ENCODE measurements around the gene CIRBP. TPM values are rescaled to one million over a fixed set of nuclear protein-coding genes. Genes with fewer than 3 reads are reported as not detected.

CIRBP gene
- total RNA-seq, 1 donor from 2014 or later, result 341 TPM

DNA sequence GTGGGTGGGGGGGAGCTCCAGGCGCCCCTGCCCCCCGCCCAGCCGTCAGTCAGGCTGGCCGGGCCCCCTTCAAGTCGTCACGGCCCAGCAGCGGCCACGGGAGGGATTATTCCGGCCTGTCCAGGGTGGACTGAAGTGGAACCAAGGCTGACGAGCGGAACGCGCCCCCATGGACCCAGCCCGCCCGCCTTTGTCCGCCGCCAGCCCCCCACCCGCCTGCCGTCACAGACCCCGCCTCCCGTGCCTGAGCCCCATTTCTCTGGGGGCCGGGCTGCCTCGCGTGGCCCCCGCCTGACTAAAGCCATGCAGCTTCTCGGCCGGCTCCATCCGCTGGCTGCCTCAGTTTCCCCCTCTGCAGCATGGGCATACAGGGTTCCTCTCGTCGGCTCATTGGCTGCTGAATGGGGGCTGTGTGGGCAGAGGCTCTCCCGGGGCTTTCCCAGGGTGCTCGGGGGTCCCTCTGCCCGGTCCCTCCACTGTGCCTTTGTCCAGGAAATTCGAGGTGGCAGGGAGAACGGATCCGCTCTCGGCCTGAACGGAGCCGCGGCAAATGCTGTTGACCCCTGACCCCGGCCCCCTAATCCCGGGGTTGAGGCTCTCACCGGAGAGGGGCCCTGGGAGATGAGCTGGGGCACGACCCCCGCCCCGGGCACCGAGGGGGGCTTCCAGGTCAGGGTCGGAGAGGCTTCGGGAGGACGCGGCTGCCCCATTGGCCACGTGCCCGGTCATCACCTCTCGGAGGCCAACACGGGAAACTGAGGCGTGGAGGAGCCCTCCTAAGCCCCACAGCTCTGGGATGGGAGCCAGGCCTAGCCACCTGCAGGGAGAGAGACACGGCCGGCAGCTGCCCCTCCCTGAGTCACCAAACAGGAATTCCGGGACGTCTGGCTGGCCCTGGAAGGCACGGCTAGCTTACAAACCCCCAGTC, 43.9 kb downstream of the CIRBP start:
- H3K9me3 Mint-ChIP-seq (ENCODE audit: unreplicated experiment), result peaks cover 3% of the 10 kb centered on the region
- H3K27me3 Mint-ChIP-seq (ENCODE audit: unreplicated experiment), result peaks cover 4% of the 10 kb centered on the region
- H3K4me3 Mint-ChIP-seq (ENCODE audit: unreplicated experiment), result no peak overlapping the region
- DNase-seq, result no peak
- H3K36me3 Mint-ChIP-seq (ENCODE audit: unreplicated experiment), result no peaks in the 10 kb centered on the region
- TF ChIP-seq, protein P1, sequence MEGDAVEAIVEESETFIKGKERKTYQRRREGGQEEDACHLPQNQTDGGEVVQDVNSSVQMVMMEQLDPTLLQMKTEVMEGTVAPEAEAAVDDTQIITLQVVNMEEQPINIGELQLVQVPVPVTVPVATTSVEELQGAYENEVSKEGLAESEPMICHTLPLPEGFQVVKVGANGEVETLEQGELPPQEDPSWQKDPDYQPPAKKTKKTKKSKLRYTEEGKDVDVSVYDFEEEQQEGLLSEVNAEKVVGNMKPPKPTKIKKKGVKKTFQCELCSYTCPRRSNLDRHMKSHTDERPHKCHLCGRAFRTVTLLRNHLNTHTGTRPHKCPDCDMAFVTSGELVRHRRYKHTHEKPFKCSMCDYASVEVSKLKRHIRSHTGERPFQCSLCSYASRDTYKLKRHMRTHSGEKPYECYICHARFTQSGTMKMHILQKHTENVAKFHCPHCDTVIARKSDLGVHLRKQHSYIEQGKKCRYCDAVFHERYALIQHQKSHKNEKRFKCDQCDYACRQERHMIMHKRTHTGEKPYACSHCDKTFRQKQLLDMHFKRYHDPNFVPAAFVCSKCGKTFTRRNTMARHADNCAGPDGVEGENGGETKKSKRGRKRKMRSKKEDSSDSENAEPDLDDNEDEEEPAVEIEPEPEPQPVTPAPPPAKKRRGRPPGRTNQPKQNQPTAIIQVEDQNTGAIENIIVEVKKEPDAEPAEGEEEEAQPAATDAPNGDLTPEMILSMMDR (IDR thresholded peaks at IDR 0.05; ENCODE audit: partially characterized antibody, unreplicated experiment), result no peak
- peaks cover 2% of the 10 kb centered on the region for H3K4me1 Mint-ChIP-seq (ENCODE audit: low read depth, unreplicated experiment)
- no peak overlapping the region for H3K27ac Mint-ChIP-seq (ENCODE audit: unreplicated experiment)

DNA sequence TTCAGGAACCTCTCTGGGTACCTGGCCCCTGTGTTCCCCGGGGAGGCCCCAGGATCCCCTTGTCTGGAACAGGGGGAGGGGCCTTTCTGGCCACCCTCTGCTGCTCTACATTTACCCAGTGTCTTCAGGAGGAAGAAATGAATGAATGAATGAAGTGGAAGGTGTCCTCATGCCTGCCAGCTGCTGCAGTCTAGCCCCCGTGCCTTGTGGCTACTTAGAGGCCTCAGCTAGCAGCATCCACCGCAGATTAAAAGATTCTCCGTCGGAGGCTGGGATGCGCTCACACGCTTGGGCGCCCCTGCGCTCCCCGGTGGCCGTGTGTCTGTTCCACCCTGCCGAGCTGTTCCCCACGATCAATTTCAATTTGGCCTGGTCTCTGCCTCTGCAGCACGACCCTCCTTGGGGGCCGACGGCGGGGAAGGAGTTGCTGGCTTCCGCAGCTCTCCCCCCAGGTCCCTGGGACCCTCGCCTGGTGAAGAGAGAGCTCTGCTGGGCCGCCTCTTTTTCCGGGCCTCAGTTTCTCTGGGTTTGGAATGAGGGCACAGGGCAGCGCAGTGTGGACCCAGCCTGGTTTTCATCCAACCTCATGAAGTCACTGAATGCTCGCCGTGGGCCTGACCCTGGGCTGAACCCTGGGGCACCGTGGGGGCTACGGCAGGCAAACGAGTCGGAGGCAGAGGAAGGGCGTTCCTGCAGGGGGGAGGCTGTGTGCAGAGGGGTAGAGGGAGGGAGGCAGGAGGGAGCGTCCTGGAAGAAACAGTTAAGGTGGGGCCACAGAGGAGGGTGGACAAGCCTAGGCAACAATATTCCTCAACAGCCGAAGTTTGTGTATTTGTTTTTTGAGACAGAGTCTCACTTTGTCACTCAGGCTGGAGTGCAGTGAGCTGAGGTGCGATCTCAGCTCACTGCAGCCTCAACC, 44.8 kb downstream of the CIRBP start:
- H3K9me3 Mint-ChIP-seq (ENCODE audit: unreplicated experiment), result peaks cover 4% of the 10 kb centered on the region
- no peak overlapping the region for H3K4me3 Mint-ChIP-seq (ENCODE audit: unreplicated experiment)
- no peaks in the 10 kb centered on the region for H3K36me3 Mint-ChIP-seq (ENCODE audit: unreplicated experiment)
- H3K27ac Mint-ChIP-seq (ENCODE audit: unreplicated experiment), result no peak overlapping the region
- DNase-seq, result no peak
- TF ChIP-seq, protein P1 (IDR thresholded peaks at IDR 0.05; ENCODE audit: partially characterized antibody, unreplicated experiment), result no peak
- H3K27me3 Mint-ChIP-seq (ENCODE audit: unreplicated experiment), result peaks cover 4% of the 10 kb centered on the region
- peaks cover 2% of the 10 kb centered on the region for H3K4me1 Mint-ChIP-seq (ENCODE audit: low read depth, unreplicated experiment)

DNA sequence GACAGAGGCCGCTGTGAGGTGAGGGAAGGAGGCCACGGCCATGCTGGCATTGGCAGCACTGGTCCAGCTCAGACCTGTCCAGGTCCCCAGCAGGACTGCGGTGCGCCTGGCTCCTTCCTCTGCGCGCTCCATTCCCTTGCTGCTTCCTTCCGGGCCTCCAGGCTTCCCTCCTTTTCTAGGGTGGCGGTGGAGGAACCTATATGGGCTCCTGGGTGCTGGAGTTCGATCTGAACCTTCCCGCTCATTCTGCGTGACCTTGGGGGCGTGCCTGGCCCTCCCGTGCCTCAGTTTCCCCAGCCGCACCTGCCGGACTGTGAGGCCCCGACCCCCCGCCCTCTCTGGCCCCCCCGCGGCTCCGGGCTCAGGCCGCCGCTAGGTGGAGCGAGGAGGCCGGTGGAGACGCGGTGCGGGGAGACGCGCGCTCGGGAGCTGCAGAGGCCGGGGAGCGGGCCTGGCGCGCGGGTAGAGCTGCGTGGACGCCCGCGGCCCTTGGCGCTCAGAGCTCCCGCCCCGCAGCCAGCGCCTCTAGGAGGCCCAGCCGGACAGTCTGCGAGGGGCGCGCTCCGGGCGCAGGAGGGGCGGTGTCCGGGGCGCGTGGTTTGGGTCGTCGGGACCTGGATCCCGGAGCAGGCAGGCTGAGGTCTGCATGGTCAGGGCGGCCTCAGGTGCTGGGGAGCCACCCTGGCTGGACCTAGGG, 46.5 kb downstream of the CIRBP start:
- H3K27me3 Mint-ChIP-seq (ENCODE audit: unreplicated experiment), result peaks cover 4% of the 10 kb centered on the region
- TF ChIP-seq, protein P1 (IDR thresholded peaks at IDR 0.05; ENCODE audit: partially characterized antibody, unreplicated experiment), result peak; percentile 56
- no peaks in the 10 kb centered on the region for H3K36me3 Mint-ChIP-seq (ENCODE audit: unreplicated experiment)
- peaks cover 4% of the 10 kb centered on the region for H3K9me3 Mint-ChIP-seq (ENCODE audit: unreplicated experiment)
- DNase-seq, result peak; percentile 75
- no peak overlapping the region for H3K4me3 Mint-ChIP-seq (ENCODE audit: unreplicated experiment)
- H3K27ac Mint-ChIP-seq (ENCODE audit: unreplicated experiment), result no peak overlapping the region
- H3K4me1 Mint-ChIP-seq (ENCODE audit: low read depth, unreplicated experiment), result peaks cover 2% of the 10 kb centered on the region

DNA sequence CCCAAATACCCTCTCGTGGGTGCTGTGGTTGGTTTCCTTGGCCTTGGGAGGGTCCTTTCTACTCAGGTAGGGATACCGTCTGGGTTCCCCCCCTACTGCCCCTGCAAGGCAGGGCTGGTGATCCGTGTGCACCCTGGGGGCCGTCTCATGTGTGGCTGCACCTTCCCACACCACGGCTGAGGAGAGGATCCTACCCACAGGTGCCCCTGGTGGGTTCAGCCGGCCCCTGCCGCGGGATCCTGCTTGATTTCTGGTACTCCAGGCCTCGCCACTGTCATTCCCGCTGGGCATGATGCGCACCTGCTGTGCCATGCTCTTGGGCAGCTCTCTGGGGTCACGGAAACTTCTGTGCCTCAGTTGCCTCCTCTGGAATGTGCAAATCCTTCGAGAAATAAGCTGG, 47.3 kb downstream of the CIRBP start:
- no peak overlapping the region for H3K4me3 Mint-ChIP-seq (ENCODE audit: unreplicated experiment)
- H3K4me1 Mint-ChIP-seq (ENCODE audit: low read depth, unreplicated experiment), result peaks cover 4% of the 10 kb centered on the region
- peaks cover 4% of the 10 kb centered on the region for H3K27me3 Mint-ChIP-seq (ENCODE audit: unreplicated experiment)
- H3K27ac Mint-ChIP-seq (ENCODE audit: unreplicated experiment), result no peak overlapping the region
- TF ChIP-seq, protein P1 (IDR thresholded peaks at IDR 0.05; ENCODE audit: partially characterized antibody, unreplicated experiment), result no peak
- DNase-seq, result no peak
- no peaks in the 10 kb centered on the region for H3K36me3 Mint-ChIP-seq (ENCODE audit: unreplicated experiment)
- H3K9me3 Mint-ChIP-seq (ENCODE audit: unreplicated experiment), result peaks cover 4% of the 10 kb centered on the region

All from glutamatergic neuron (in vitro differentiated cells).